Keratinocyte (primary cell): ENCODE data around the gene FAM174A. TPM values are rescaled to one million over a fixed set of nuclear protein-coding genes. Genes with fewer than 3 reads are reported as not detected.

Source experiments
- DNase-seq: peaks from one replicate; pipeline ENCODE4 v3.0.0-alpha.2; 2011; ENCODE audit warnings: low read depth, missing footprints, low spot score
- FAIRE-seq: peaks from 2 replicates; lab custom pipeline; 2011; peaks lifted over from hg19 to GRCh38; lab: Jason Lieb, UNC
- H2AFZ ChIP-seq: 2 replicates; pipeline ENCODE4 v1.6.0; 2012; ENCODE audit warnings: low read length, control low read depth, inconsistent platforms; ENCODE audit not compliant: control insufficient read depth
- H3K27ac ChIP-seq: 2 replicates; pipeline ENCODE4 v1.5.1; 2011; ENCODE audit warnings: low read length; ENCODE audit not compliant: control insufficient read depth, insufficient read depth
- H3K27me3 ChIP-seq: 3 replicates; pipeline ENCODE4 v1.6.0; 2011; ENCODE audit warnings: low read length; ENCODE audit not compliant: control insufficient read depth, insufficient read depth; ENCODE audit errors: extremely low read depth
- H3K36me3 ChIP-seq, 2 experiments: 2 replicates in 1 of 2; 3 replicates in 1 of 2; pipeline ENCODE4 v1.5.1; 2011; ENCODE audit warnings: low read length in 2 of 2, mild to moderate bottlenecking in 1 of 2; ENCODE audit not compliant: control insufficient read depth in 2 of 2, insufficient read depth in 2 of 2; ENCODE audit errors: extremely low read depth in 1 of 2
- H3K4me1 ChIP-seq: 3 replicates; pipeline ENCODE4 v1.5.1; 2011; ENCODE audit warnings: low read length; ENCODE audit not compliant: control insufficient read depth, insufficient read depth; ENCODE audit errors: extremely low read depth
- H3K4me2 ChIP-seq: 3 replicates; pipeline ENCODE4 v1.6.0; 2011; ENCODE audit warnings: low read depth, low read length; ENCODE audit not compliant: control insufficient read depth, insufficient read depth; ENCODE audit errors: extremely low read depth
- H3K4me3 ChIP-seq, 3 experiments: fragments of 200-600 bp in 1 of 3; sonication (generic) in 1 of 3; 2 replicates in 2 of 3; 3 replicates in 1 of 3; pipeline ENCODE4 v1.5.1; 2011 to 2016; ENCODE audit warnings: low read length in 3 of 3, mild to moderate bottlenecking in 3 of 3, control low read depth in 2 of 3, inconsistent platforms in 1 of 3, low read depth in 1 of 3, mixed read lengths in 1 of 3, mixed run types in 1 of 3, moderate library complexity in 1 of 3; ENCODE audit not compliant: control insufficient read depth in 2 of 3, insufficient read depth in 2 of 3; ENCODE audit errors: extremely low read depth in 1 of 3
- H3K79me2 ChIP-seq: 2 replicates; pipeline ENCODE4 v1.6.0; 2012; ENCODE audit warnings: low read length; ENCODE audit not compliant: control insufficient read depth, insufficient read depth
- H3K9ac ChIP-seq: 3 replicates; pipeline ENCODE4 v1.6.0; 2011; ENCODE audit warnings: low read length; ENCODE audit not compliant: control insufficient read depth, insufficient read depth; ENCODE audit errors: extremely low read depth
- H3K9me1 ChIP-seq: 3 replicates; pipeline ENCODE4 v1.6.0; 2011; ENCODE audit warnings: low read length; ENCODE audit not compliant: control insufficient read depth, insufficient read depth; ENCODE audit errors: extremely low read depth
- H3K9me3 ChIP-seq: 2 replicates; pipeline ENCODE4 v1.5.1; 2012; ENCODE audit warnings: low read depth, low read length; ENCODE audit not compliant: control insufficient read depth
- H4K20me1 ChIP-seq: 3 replicates; pipeline ENCODE4 v1.6.0; 2011; ENCODE audit warnings: low read length; ENCODE audit not compliant: control insufficient read depth, insufficient read depth; ENCODE audit errors: extremely low read depth
- CTCF ChIP-seq, 3 experiments: IDR thresholded peaks in 1 of 3; conservative IDR thresholded peaks in 1 of 3; optimal IDR thresholded peaks in 1 of 3; 2 replicates in 2 of 3; 3 replicates in 1 of 3; pipeline versions ENCODE3 to v1.5.1; 2011; ENCODE audit warnings: low read length in 3 of 3, mild to moderate bottlenecking in 3 of 3, moderate library complexity in 2 of 3, control low read depth in 1 of 3, inconsistent platforms in 1 of 3; ENCODE audit not compliant: insufficient read depth in 2 of 3; ENCODE audit errors: extremely low read depth in 1 of 3
- EZH2 ChIP-seq: IDR thresholded peaks from one replicate; pipeline ENCODE4 v1.6.1; 2012; ENCODE audit warnings: inconsistent platforms, mild to moderate bottlenecking, low read length, moderate library complexity
- dilution Hi-C: fragments of 300-500 bp; cut with MboI; formaldehyde crosslinking; loops from one replicate; pipeline ENCODE4 v1.7.0; 2020; ENCODE audit warnings: low sequenced_read_pairs; ENCODE audit not compliant: extremely low pct_ligation_motif_present
- polyA plus RNA-seq, 5 experiments: library from polyadenylated mRNA; depleted of rRNA in 3 of 5; stranded (reverse) in 3 of 5; stranded (forward) in 1 of 5; unstranded in 1 of 5; fragments of >200 nt; gene quantifications; 1 replicate in 1 of 5; 2 replicates in 3 of 5; 3 replicates in 1 of 5; pipeline versions ENCODE4 v1.2.1 to v1.2.3, GENCODE V29; 2011 to 2012; ENCODE audit warnings: missing spikeins in 2 of 5, low read depth in 1 of 5, low replicate concordance in 1 of 5

Gene FAM174A
- polyA plus RNA-seq, 1 donor (not counting 4 experiments of a cell fraction or from before 2014, with no cell fraction given), result 17.3 TPM

- H3K9me1 ChIP-seq, result no peaks in the 10 kb centered on the region
- dilution Hi-C loops, result no loop called here
- no peaks in the 10 kb centered on the region for H3K79me2 ChIP-seq
- no peak overlapping the region for H2AFZ ChIP-seq
- H3K4me1 ChIP-seq, result peaks cover 3% of the 10 kb centered on the region
- no peaks in the 10 kb centered on the region for H3K36me3 ChIP-seq
- TF ChIP-seq EZH2 (no peak), CTCF (optimal IDR thresholded peaks at IDR 0.05 in 1 of 3, IDR thresholded peaks at IDR 0.05 in 1 of 3, conservative IDR thresholded peaks at IDR 0.05 in 1 of 3; ENCODE audit: extremely low read depth in 1 of 3, insufficient read depth in 2 of 3, low read length in 3 of 3) (no peak)
- H4K20me1 ChIP-seq, result no peaks in the 10 kb centered on the region
- H3K4me2 ChIP-seq, result no peak overlapping the region
- H3K9me3 ChIP-seq, result no peaks in the 10 kb centered on the region
- no peak overlapping the region for H3K9ac ChIP-seq
- H3K4me3 ChIP-seq, result no peak overlapping the region
- FAIRE-seq, result no peak
- no peaks in the 10 kb centered on the region for H3K27me3 ChIP-seq
- no peak for DNase-seq
- no peak overlapping the region for H3K27ac ChIP-seq
Measured at GRCh38 chr5:100562821-100563220, 27.6 kb downstream of the FAM174A start.

GRCh38 chr5:100566382-100567141 lies 31.4 kb downstream of the FAM174A start:
- FAIRE-seq (no peak), DNase-seq (no peak)
- H3K27me3 ChIP-seq, result no peaks in the 10 kb centered on the region
- H3K4me2 ChIP-seq, result no peak overlapping the region
- no peaks in the 10 kb centered on the region for H3K4me1 ChIP-seq
- no peak overlapping the region for H2AFZ ChIP-seq
- no peak overlapping the region for H3K9ac ChIP-seq
- H3K27ac ChIP-seq, result no peak overlapping the region
- no peak for TF ChIP-seq EZH2
- TF ChIP-seq CTCF (optimal IDR thresholded peaks at IDR 0.05 in 1 of 3, IDR thresholded peaks at IDR 0.05 in 1 of 3, conservative IDR thresholded peaks at IDR 0.05 in 1 of 3; ENCODE audit: extremely low read depth in 1 of 3, insufficient read depth in 2 of 3, low read length in 3 of 3), result no peak
- no peaks in the 10 kb centered on the region for H3K79me2 ChIP-seq
- dilution Hi-C loops, result no loop called here
- no peak overlapping the region for H3K4me3 ChIP-seq
- no peaks in the 10 kb centered on the region for H3K9me1 ChIP-seq
- no peaks in the 10 kb centered on the region for H3K9me3 ChIP-seq
- no peaks in the 10 kb centered on the region for H3K36me3 ChIP-seq
- no peaks in the 10 kb centered on the region for H4K20me1 ChIP-seq
